Measurements from ENCODE around the gene MCU. TPM values are rescaled to one million over a fixed set of nuclear protein-coding genes. Genes with fewer than 3 reads are reported as not detected.
"Not testable (repeated sequence)": the region's sequence is repeated elsewhere in the genome, so short reads cannot be mapped to it uniquely, and the experiment has no call there.

MCU gene
- total RNA-seq, 1 donor from 2014 or later, result 31.8 TPM

GRCh38 chr10:72899545-72899944, 207.6 kb downstream of the MCU start:
- H3K9me3 ChIP-seq (ENCODE audit: insufficient read depth, low read depth, low read length), result no peaks in the 10 kb centered on the region
- H2AFZ ChIP-seq (ENCODE audit: low read depth, low read length), result no peak overlapping the region
- H3K36me3 ChIP-seq (ENCODE audit: insufficient read depth, low read length), result no peaks in the 10 kb centered on the region
- H3K4me3 ChIP-seq (ENCODE audit: insufficient read depth, low read depth, low read length), result no peak overlapping the region
- Mint-ChIP-seq H3K4me1 (ENCODE audit: low read depth, unreplicated experiment) (no peaks in the 10 kb centered on the region), H3K9me3 (ENCODE audit: unreplicated experiment) (no peaks in the 10 kb centered on the region), H3K36me3 (ENCODE audit: low read depth, unreplicated experiment) (no peaks in the 10 kb centered on the region), H3K4me3 (ENCODE audit: unreplicated experiment) (no peak overlapping the region), H3K27ac (ENCODE audit: unreplicated experiment) (no peak overlapping the region), H3K27me3 (ENCODE audit: low read depth, unreplicated experiment) (no peaks in the 10 kb centered on the region)
- FAIRE-seq, result no peak
- H3K9ac ChIP-seq (ENCODE audit: low read length), result no peak overlapping the region
- H3K27ac ChIP-seq (ENCODE audit: low read depth, low read length), result no peak overlapping the region
- no peaks in the 10 kb centered on the region for H3K79me2 ChIP-seq (ENCODE audit: insufficient read depth, low read length)
- no peaks in the 10 kb centered on the region for H3K4me1 ChIP-seq (ENCODE audit: insufficient read depth, low read length)
- no peak overlapping the region for H3K4me2 ChIP-seq (ENCODE audit: low read length)
- H4K20me1 ChIP-seq (ENCODE audit: insufficient read depth, low read length), result no peaks in the 10 kb centered on the region
- no peaks in the 10 kb centered on the region for H3K27me3 ChIP-seq (ENCODE audit: insufficient read depth, low read length)
- TF ChIP-seq EZH2 (IDR thresholded peaks at IDR 0.05; ENCODE audit: insufficient read depth, low read length), result no peak
- no peak for TF ChIP-seq CTCF (IDR thresholded peaks at IDR 0.05; ENCODE audit: insufficient read depth, low read depth, low read length)
- DNase-seq (ENCODE audit: low read depth), result no peak

- H3K4me1 ChIP-seq (ENCODE audit: insufficient read depth, low read length); FAIRE-seq; H3K4me1 Mint-ChIP-seq (ENCODE audit: low read depth, unreplicated experiment); H3K27me3 Mint-ChIP-seq (ENCODE audit: low read depth, unreplicated experiment); H3K4me3 Mint-ChIP-seq (ENCODE audit: unreplicated experiment); H3K36me3 ChIP-seq (ENCODE audit: insufficient read depth, low read length); H3K27ac Mint-ChIP-seq (ENCODE audit: unreplicated experiment); H3K79me2 ChIP-seq (ENCODE audit: insufficient read depth, low read length); H3K4me2 ChIP-seq (ENCODE audit: low read length); H3K36me3 Mint-ChIP-seq (ENCODE audit: low read depth, unreplicated experiment); H3K9ac ChIP-seq (ENCODE audit: low read length); DNase-seq (ENCODE audit: low read depth); H4K20me1 ChIP-seq (ENCODE audit: insufficient read depth, low read length); H3K4me3 ChIP-seq (ENCODE audit: insufficient read depth, low read depth, low read length); H3K9me3 Mint-ChIP-seq (ENCODE audit: unreplicated experiment); H3K27me3 ChIP-seq (ENCODE audit: insufficient read depth, low read length); H3K9me3 ChIP-seq (ENCODE audit: insufficient read depth, low read depth, low read length); H3K27ac ChIP-seq (ENCODE audit: low read depth, low read length); H2AFZ ChIP-seq (ENCODE audit: low read depth, low read length): not testable (repeated sequence)
Observed at GRCh38 chr10:72903941-72904446, 212.1 kb downstream of the MCU start.

GRCh38 chr10:72904806-72905205, 212.9 kb downstream of the MCU start:
- no peaks in the 10 kb centered on the region for H3K79me2 ChIP-seq (ENCODE audit: insufficient read depth, low read length)
- no peaks in the 10 kb centered on the region for H3K36me3 ChIP-seq (ENCODE audit: insufficient read depth, low read length)
- Mint-ChIP-seq H3K9me3 (ENCODE audit: unreplicated experiment) (no peaks in the 10 kb centered on the region), H3K4me3 (ENCODE audit: unreplicated experiment) (no peak overlapping the region), H3K4me1 (ENCODE audit: low read depth, unreplicated experiment) (peaks cover 4% of the 10 kb centered on the region), H3K27ac (ENCODE audit: unreplicated experiment) (no peak overlapping the region), H3K36me3 (ENCODE audit: low read depth, unreplicated experiment) (no peaks in the 10 kb centered on the region), H3K27me3 (ENCODE audit: low read depth, unreplicated experiment) (no peaks in the 10 kb centered on the region)
- no peaks in the 10 kb centered on the region for H4K20me1 ChIP-seq (ENCODE audit: insufficient read depth, low read length)
- no peak overlapping the region for H3K4me3 ChIP-seq (ENCODE audit: insufficient read depth, low read depth, low read length)
- no peaks in the 10 kb centered on the region for H3K4me1 ChIP-seq (ENCODE audit: insufficient read depth, low read length)
- no peaks in the 10 kb centered on the region for H3K9me3 ChIP-seq (ENCODE audit: insufficient read depth, low read depth, low read length)
- H2AFZ ChIP-seq (ENCODE audit: low read depth, low read length), result no peak overlapping the region
- FAIRE-seq, result no peak
- H3K4me2 ChIP-seq (ENCODE audit: low read length), result no peak overlapping the region
- no peak for TF ChIP-seq EZH2 (IDR thresholded peaks at IDR 0.05; ENCODE audit: insufficient read depth, low read length)
- no peak for TF ChIP-seq CTCF (IDR thresholded peaks at IDR 0.05; ENCODE audit: insufficient read depth, low read depth, low read length)
- DNase-seq (ENCODE audit: low read depth), result no peak
- H3K27ac ChIP-seq (ENCODE audit: low read depth, low read length), result no peak overlapping the region
- H3K9ac ChIP-seq (ENCODE audit: low read length), result no peak overlapping the region
- H3K27me3 ChIP-seq (ENCODE audit: insufficient read depth, low read length), result no peaks in the 10 kb centered on the region
